NCI-H2107 treated with DMSO at 0.1 percent for 48 hours (cell line): Measurements from ENCODE around the gene AP2B1.

Experiments used
- DNase-seq: peaks from one replicate; lab custom pipeline; 2025; ENCODE audit not compliant: unreplicated experiment; lab: John Stamatoyannopoulos, UW

AP2B1 gene

DNA sequence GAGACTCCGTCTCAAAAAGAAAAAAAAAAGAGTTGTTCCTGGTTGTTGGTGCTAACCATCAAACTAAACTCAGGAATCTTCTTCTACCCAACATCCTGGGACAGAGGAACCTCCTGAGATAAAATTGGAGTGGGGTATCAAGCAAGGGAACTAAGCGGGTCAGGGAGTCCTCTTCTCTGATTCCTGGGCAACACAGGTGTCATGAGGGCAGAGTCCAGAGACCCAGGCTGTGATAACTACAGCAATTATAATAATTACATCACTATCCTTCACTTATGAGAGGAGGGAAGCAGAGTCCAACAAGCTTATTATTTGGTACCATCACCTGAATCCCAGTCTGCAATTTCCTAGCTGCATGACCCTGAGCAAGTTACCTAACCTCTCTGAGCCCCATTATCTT, 181.7 kb downstream of the AP2B1 start:
- no peak for DNase-seq

DNA sequence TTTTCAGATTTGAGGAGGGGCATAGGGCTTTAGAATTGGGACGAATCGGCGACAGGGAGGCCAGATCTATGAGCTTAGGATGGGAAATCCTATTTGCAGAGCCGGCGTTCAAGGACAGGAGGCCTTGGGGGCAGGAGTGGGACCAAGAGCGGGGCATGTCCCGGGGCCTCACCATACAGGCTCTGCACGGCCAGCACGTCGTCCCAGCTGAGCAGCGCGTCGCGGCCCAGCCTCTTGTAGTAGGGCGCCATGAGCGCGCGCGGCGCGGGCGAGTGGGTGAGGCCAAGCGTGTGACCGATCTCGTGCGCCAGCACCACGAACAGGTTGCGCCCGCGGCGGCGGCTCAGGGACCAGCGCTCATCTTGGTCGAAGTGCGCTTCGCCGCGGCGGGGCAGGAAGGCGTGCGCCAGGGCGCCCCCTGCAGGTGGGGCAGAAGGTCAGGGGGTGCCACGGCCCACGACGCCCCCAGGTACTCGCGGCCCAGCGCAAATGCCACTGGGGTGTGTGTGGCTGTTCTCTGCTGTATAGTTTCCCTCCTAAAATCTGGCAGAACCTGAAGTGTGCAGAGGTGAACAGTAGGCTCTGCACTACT, 182.9 kb downstream of the AP2B1 start:
- no peak for DNase-seq

DNA sequence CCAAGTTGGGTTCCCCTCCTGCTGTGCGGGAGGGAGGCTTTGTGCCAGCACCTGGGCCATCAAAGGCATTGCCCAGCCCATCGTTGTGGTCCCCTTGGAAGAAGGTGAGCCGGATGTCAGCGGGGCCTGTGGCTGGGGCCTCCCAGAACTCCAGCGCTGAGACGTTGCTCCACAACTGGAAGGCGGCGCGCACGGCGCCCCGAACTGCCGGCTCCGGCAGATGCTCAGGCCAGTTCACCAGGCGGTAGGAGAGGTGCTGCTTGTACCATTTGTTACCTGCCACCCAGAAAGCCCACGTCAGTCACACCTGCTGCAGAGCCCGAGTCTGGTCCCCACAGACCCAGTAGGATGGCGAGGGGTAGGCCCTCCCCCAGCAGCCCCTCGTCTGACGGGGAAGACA, 186.0 kb downstream of the AP2B1 start:
- no peak for DNase-seq

DNA sequence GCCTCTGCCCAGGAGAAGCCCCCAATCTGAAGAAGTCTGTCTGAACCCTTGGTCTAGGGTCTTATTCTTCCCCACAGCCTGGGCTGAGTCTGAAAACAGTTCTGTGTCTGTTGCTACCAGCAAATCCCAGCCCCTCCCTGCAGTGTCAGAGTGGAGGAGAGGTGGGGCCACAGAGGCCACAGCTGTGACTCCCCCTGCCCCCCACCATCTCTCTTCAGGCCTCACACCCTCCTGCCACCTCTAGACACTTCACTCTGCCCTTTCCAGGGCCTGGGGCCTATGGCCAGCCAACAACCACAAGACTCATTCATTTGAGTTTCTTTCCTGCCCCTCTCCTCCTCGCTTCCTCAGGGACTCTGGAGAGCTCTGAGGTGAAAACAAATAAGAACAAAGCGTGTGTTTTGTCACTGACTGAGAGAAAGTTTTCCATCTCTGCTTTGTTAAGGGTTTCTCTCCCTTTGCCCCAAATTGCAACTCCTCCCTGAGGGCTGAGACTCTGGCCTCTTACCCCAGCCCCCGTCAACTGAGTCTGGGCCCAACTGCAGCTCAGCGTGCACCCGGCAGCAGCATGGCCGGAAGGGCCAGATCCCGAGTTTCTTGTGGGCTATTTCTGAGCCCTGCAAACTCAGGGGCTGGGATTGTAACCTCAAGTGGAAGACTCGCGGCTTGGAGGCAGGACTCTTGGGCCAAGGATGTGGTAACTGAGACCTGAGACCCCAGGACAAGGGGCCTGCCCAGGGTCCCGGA, 186.7 kb downstream of the AP2B1 start:
- no peak for DNase-seq

DNA sequence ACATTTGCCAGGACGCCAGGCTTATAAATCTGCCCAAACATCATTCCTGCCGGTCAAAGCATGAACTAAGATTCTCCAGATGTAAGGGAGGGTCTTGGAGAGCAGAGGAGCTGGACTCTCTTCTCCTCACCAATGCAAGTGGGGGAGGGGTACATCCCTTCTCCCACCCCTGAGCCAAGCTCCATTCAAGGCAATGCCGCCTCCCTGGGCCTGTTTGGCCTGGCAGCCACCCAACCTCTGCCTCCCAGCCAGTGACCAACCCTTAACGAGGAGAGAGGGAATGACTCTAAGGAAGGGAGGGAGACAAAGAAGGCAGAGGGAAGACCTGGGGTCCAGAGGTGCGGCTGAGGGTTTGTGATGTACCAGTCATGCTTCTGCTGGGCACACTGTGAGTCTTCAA, 187.4 kb downstream of the AP2B1 start:
- DNase-seq, result no peak

DNA sequence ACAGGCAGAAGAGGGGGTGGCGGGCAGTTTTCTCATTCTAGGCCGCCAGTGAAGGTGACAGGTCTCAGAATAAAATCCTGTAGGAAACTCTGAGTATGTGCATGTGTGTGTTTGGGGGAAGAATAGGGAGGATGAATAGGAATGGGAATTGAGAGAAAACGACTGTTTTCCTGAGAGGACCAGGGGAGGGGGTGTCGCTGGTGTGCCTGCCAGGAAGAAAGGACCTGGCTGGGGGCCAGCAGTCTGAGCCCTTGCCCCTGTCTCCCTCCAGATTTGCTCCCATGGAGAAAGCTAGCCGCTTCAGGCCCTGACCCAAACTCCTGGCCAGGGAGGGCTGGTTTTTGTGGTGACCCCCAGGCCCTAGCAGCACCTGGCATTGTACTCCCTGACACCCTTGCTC, 187.9 kb downstream of the AP2B1 start:
- no peak for DNase-seq

DNA sequence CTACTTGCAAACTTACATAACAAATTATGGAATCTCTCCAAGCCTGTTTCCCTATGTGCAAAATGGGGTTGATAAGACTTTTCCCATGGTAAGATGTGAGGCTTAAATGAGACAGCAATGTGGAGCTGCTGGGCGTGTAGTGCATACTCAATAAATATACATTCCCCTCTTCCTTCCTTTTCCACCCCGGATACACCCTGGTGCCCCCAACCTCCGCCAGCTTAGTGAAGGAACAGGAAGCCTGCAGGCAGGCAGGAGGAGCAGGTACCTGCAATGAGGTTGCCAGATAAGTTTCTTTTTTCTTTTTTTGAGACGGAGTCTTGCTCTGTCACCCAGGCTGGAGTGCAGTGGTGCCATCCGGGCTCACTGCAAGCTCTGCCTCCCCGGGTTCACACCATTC, 188.5 kb downstream of the AP2B1 start:
- DNase-seq, result no peak
